GM21825 (cell line): ENCODE measurements around the gene RPS29.
"Not testable (repeated sequence)": the region's sequence is repeated elsewhere in the genome, so short reads cannot be mapped to it uniquely, and the experiment has no call there.

Source experiments
- ATAC-seq: cut with Tn5 transposase; IDR thresholded peaks from one replicate; pipeline ENCODE4 v1.9.1; 2021; ENCODE audit warnings: mild to moderate bottlenecking, moderate library complexity; ENCODE audit not compliant: unreplicated experiment

The RPS29 gene

GRCh38 chr14:49598485-49599300 lies 12.5 kb upstream of the RPS29 start, which contains the start of gene LRR1:
Gene LRR1, plus strand, starts transcription at chr14:49598940. Its CDS starts 81 bp downstream, at chr14:49599021.
- peak; percentile 55 for ATAC-seq

GRCh38 chr14:49598189-49598484 lies 12.0 kb upstream of the RPS29 start:
- ATAC-seq, result no peak

- no peak for ATAC-seq
These were observed 8.3 kb upstream of the RPS29 start for GRCh38 chr14:49594347-49595091.

GRCh38 chr14:49593016-49593415 lies 6.8 kb upstream of the RPS29 start:
- no peak for ATAC-seq

- ATAC-seq, result no peak
These were observed 3.2 kb upstream of the RPS29 start for GRCh38 chr14:49589387-49589786.

GRCh38 chr14:49586673-49587460 lies 687 bp upstream of the RPS29 start:
- ATAC-seq, result peak; percentile 38

GRCh38 chr14:49584981-49585640 lies 1.1 kb downstream of the RPS29 start:
- ATAC-seq, result not testable (repeated sequence)

GRCh38 chr14:49584058-49584457 lies 2.1 kb downstream of the RPS29 start:
- no peak for ATAC-seq

GRCh38 chr14:49583629-49584028 lies 2.6 kb downstream of the RPS29 start:
- no peak for ATAC-seq

GRCh38 chr14:49582113-49582977 lies 3.8 kb downstream of the RPS29 start:
- ATAC-seq, result no peak

- ATAC-seq, result no peak
These were observed 4.7 kb downstream of the RPS29 start for GRCh38 chr14:49581209-49582112.

- no peak for ATAC-seq
These were observed 6.3 kb downstream of the RPS29 start for GRCh38 chr14:49579841-49580240.

GRCh38 chr14:49578141-49578540 lies 8.0 kb downstream of the RPS29 start:
- ATAC-seq, result no peak

GRCh38 chr14:49574038-49574437 lies 12.1 kb downstream of the RPS29 start:
- no peak for ATAC-seq

- no peak for ATAC-seq
These were observed 16.9 kb downstream of the RPS29 start for GRCh38 chr14:49569281-49569680.

- no peak for ATAC-seq
These were observed 19.5 kb downstream of the RPS29 start for GRCh38 chr14:49566714-49567113.

GRCh38 chr14:49559979-49560768 lies 26.0 kb downstream of the RPS29 start:
- ATAC-seq, result no peak

- no peak for ATAC-seq
These were observed 32.3 kb downstream of the RPS29 start for GRCh38 chr14:49553892-49554291.
